H1 (cell line): Measurements from ENCODE around the gene NF1. TPM values are rescaled to one million over a fixed set of nuclear protein-coding genes. Genes with fewer than 3 reads are reported as not detected.
"Not testable (repeated sequence)": the region's sequence is repeated elsewhere in the genome, so short reads cannot be mapped to it uniquely, and the experiment has no call there.

Source experiments
- CTCF ChIA-PET: fragments of 300-600 bp; sonication (Branson Sonifier 250); formaldehyde crosslinking; loops from one replicate; lab custom pipeline; 2021; ENCODE audit not compliant: partially characterized antibody; lab: Charles Lee
- POLR2A ChIA-PET: fragments of 300-600 bp; sonication (Branson Sonifier 250); formaldehyde crosslinking; loops from one replicate; lab custom pipeline; 2021; ENCODE audit warnings: inconsistent platforms; ENCODE audit not compliant: partially characterized antibody; lab: Charles Lee
- DNase-seq, 2 experiments: peaks; one replicate each; pipeline versions ENCODE4 v3.0.0 to v3.0.0-alpha.2; 2010 to 2022; ENCODE audit warnings: low spot score in 2 of 2, low read depth in 1 of 2, mixed read lengths in 1 of 2
- FAIRE-seq: peaks from 2 replicates; lab custom pipeline; 2011; peaks lifted over from hg19 to GRCh38; lab: Jason Lieb, UNC
- H2AFZ ChIP-seq: 2 replicates; pipeline ENCODE4 v1.8.1; 2012; ENCODE audit warnings: low read length, inconsistent platforms
- H2AK5ac ChIP-seq: 2 replicates; pipeline ENCODE4 v1.6.1; 2013; ENCODE audit warnings: low read depth, low read length
- H2BK120ac ChIP-seq: replicated peaks from 2 replicates; pipeline ENCODE3; 2013; ENCODE audit warnings: low read depth, low read length, inconsistent platforms
- H2BK12ac ChIP-seq: 2 replicates; pipeline ENCODE4 v1.6.1; 2013; ENCODE audit warnings: low read depth, low read length
- H2BK15ac ChIP-seq: 2 replicates; pipeline ENCODE4 v1.6.1; 2013; ENCODE audit warnings: low read length
- H2BK20ac ChIP-seq: 2 replicates; pipeline ENCODE4 v1.6.1; 2013; ENCODE audit warnings: low read length
- H2BK5ac ChIP-seq: 2 replicates; pipeline ENCODE4 v1.6.1; 2013; ENCODE audit warnings: low read depth, low read length
- H3K14ac ChIP-seq: 2 replicates; pipeline ENCODE4 v1.6.1; 2013; ENCODE audit warnings: inconsistent platforms; ENCODE audit not compliant: insufficient read length
- H3K18ac ChIP-seq: 2 replicates; pipeline ENCODE4 v1.6.1; 2013; ENCODE audit warnings: low read length; ENCODE audit errors: extremely low read depth
- H3K23ac ChIP-seq: 2 replicates; pipeline ENCODE4 v1.6.1; 2013; ENCODE audit warnings: inconsistent platforms; ENCODE audit not compliant: insufficient read length
- H3K23me2 ChIP-seq: 2 replicates; pipeline ENCODE4 v1.6.1; 2013; ENCODE audit warnings: low read depth, low read length
- H3K27ac ChIP-seq: 2 replicates; pipeline ENCODE4 v1.6.1; 2011; ENCODE audit warnings: low read depth, low read length, inconsistent platforms
- H3K27me3 ChIP-seq, 4 experiments: replicated peaks in 1 of 4; 1 replicate in 1 of 4; 2 replicates in 3 of 4; pipeline versions ENCODE4 v1.6.1 to v1.8.1; 2011 to 2013; ENCODE audit warnings: low read length in 3 of 4, mild to moderate bottlenecking in 3 of 4, inconsistent platforms in 2 of 4, mixed read lengths in 2 of 4, moderate library complexity in 1 of 4; ENCODE audit not compliant: control insufficient read depth in 3 of 4, insufficient read depth in 3 of 4; ENCODE audit errors: extremely low read depth in 1 of 4
- H3K36me3 ChIP-seq, 4 experiments: 2 replicates each; pipeline versions ENCODE4 v1.6.1 to v1.8.1; 2011 to 2013; ENCODE audit warnings: mild to moderate bottlenecking in 4 of 4, low read length in 3 of 4, moderate library complexity in 2 of 4, control low read depth in 1 of 4, inconsistent platforms in 1 of 4; ENCODE audit not compliant: insufficient read depth in 4 of 4, control insufficient read depth in 2 of 4
- H3K4ac ChIP-seq: replicated peaks from 2 replicates; pipeline ENCODE3; 2013; ENCODE audit warnings: low read length, low read depth, mixed read lengths, inconsistent platforms; ENCODE audit not compliant: insufficient read length
- H3K4me1 ChIP-seq, 4 experiments: replicated peaks in 1 of 4; 1 replicate in 1 of 4; 2 replicates in 3 of 4; pipeline versions ENCODE4 v1.6.1 to v1.8.1; 2011 to 2013; ENCODE audit warnings: low read length in 3 of 4, inconsistent platforms in 2 of 4, mixed read lengths in 1 of 4; ENCODE audit not compliant: insufficient read depth in 4 of 4, control insufficient read depth in 3 of 4
- H3K4me2 ChIP-seq, 2 experiments: 2 replicates each; pipeline versions ENCODE4 v1.6.1 to v1.8.1; 2011 to 2013; ENCODE audit warnings: low read depth in 2 of 2, low read length in 2 of 2, control low read depth in 1 of 2, inconsistent platforms in 1 of 2, mild to moderate bottlenecking in 1 of 2; ENCODE audit not compliant: insufficient read depth in 1 of 2
- H3K4me3 ChIP-seq, 4 experiments: fragments of 200-600, 300-600 bp in 1 of 4; sonication (generic), shearing (Covaris generic), sonication (Bioruptor Twin) in 1 of 4; 2 replicates each; pipeline versions ENCODE4 v1.5.1 to v1.8.1; 2011 to 2016; ENCODE audit warnings: low read length in 4 of 4, low read depth in 3 of 4, control low read depth in 2 of 4, inconsistent platforms in 2 of 4, mild to moderate bottlenecking in 2 of 4, mixed read lengths in 1 of 4, moderate library complexity in 1 of 4; ENCODE audit not compliant: insufficient read depth in 2 of 4; ENCODE audit errors: extremely low read depth in 1 of 4
- H3K56ac ChIP-seq: replicated peaks from 2 replicates; pipeline ENCODE3; 2013; ENCODE audit warnings: low read depth, mild to moderate bottlenecking, mixed read lengths, low read length, inconsistent platforms; ENCODE audit not compliant: insufficient read length
- H3K79me1 ChIP-seq: 2 replicates; pipeline ENCODE4 v1.6.1; 2013; ENCODE audit warnings: low read depth, low read length, control low read depth
- H3K79me2 ChIP-seq, 2 experiments: 2 replicates each; pipeline versions ENCODE4 v1.6.1 to v1.8.1; 2012 to 2013; ENCODE audit warnings: low read length in 2 of 2, mild to moderate bottlenecking in 2 of 2, inconsistent platforms in 1 of 2; ENCODE audit not compliant: insufficient read depth in 2 of 2, control insufficient read depth in 1 of 2
- H3K9ac ChIP-seq, 4 experiments: replicated peaks in 1 of 4; 1 replicate in 1 of 4; 2 replicates in 3 of 4; pipeline versions ENCODE4 v1.6.1 to v1.8.1; 2011 to 2013; ENCODE audit warnings: low read depth in 3 of 4, low read length in 3 of 4, control low read depth in 2 of 4, mild to moderate bottlenecking in 2 of 4, moderate library complexity in 2 of 4, inconsistent platforms in 1 of 4; ENCODE audit errors: extremely low read depth in 1 of 4
- H3K9me3 ChIP-seq, 2 experiments: 2 replicates each; pipeline versions ENCODE4 v1.6.1 to v1.8.1; 2012 to 2013; ENCODE audit warnings: mild to moderate bottlenecking in 2 of 2, moderate library complexity in 2 of 2, control low read depth in 1 of 2, inconsistent platforms in 1 of 2, low read depth in 1 of 2, low read length in 1 of 2, mixed read lengths in 1 of 2; ENCODE audit not compliant: insufficient read depth in 2 of 2
- H4K20me1 ChIP-seq, 2 experiments: replicated peaks in 1 of 2; 2 replicates each; pipeline versions ENCODE3 to v1.8.1; 2011 to 2013; ENCODE audit warnings: inconsistent platforms in 2 of 2, low read length in 2 of 2, mild to moderate bottlenecking in 1 of 2; ENCODE audit not compliant: insufficient read depth in 2 of 2, control insufficient read depth in 1 of 2
- H4K5ac ChIP-seq: 2 replicates; pipeline ENCODE4 v1.6.1; 2013; ENCODE audit warnings: low read length, low read depth, mixed read lengths, inconsistent platforms; ENCODE audit not compliant: insufficient read length
- H4K8ac ChIP-seq: 2 replicates; pipeline ENCODE4 v1.8.0; 2013; ENCODE audit warnings: mild to moderate bottlenecking, moderate library complexity, low read length, inconsistent platforms; ENCODE audit not compliant: insufficient read depth; ENCODE audit errors: extremely low read depth
- H4K91ac ChIP-seq: replicated peaks from 2 replicates; pipeline ENCODE3; 2013; ENCODE audit warnings: low read length, mixed read lengths, inconsistent platforms; ENCODE audit not compliant: insufficient read length
- CTCF ChIP-seq, 3 experiments: IDR thresholded peaks; 1 replicate in 2 of 3; 2 replicates in 1 of 3; pipeline versions ENCODE4 v1.5.1 to v1.6.1; 2011; ENCODE audit warnings: low read length in 3 of 3, mild to moderate bottlenecking in 3 of 3, inconsistent platforms in 2 of 3, low read depth in 1 of 3, moderate library complexity in 1 of 3; ENCODE audit not compliant: insufficient read depth in 1 of 3; ENCODE audit errors: control extremely low read depth in 1 of 3
- RAD21 ChIP-seq, 2 experiments: IDR thresholded peaks in 1 of 2; conservative IDR thresholded peaks in 1 of 2; 2 replicates each; pipeline ENCODE4 v1.6.1; 2011; ENCODE audit warnings: low read depth in 2 of 2, low read length in 2 of 2, improper control_type of control experiment in 1 of 2, inconsistent platforms in 1 of 2, mild to moderate bottlenecking in 1 of 2, moderate library complexity in 1 of 2
- WGBS, 2 experiments: shearing (Covaris generic) in 1 of 2; methylation state at CpG; one replicate each; pipeline versions ENCODE4 v1.1.6 to v1.1.7; 2013 to 2015; ENCODE audit warnings: low lambda C conversion rate in 2 of 2, mixed read lengths in 2 of 2, inconsistent platforms in 1 of 2, low coverage in 1 of 2, missing lambda C conversion rate in 1 of 2; ENCODE audit not compliant: insufficient replicate concordance in 2 of 2, insufficient coverage in 1 of 2, insufficient read length in 1 of 2; ENCODE audit errors: extremely low coverage in 1 of 2, missing lambda C conversion rate in 1 of 2; 5-methylcytosine and 5-hydroxymethylcytosine counted together
- polyA plus RNA-seq, 7 experiments: library from polyadenylated mRNA; depleted of rRNA in 3 of 7; stranded (reverse) in 5 of 7; unstranded in 2 of 7; fragments of >200 nt in 5 of 7; fragments of 200-250 nt in 2 of 7; gene quantifications; 1 replicate in 5 of 7; 2 replicates in 1 of 7; 4 replicates in 1 of 7; pipeline versions ENCODE4 v1.2.1 to v1.2.3, GENCODE V29; 2011 to 2013; ENCODE audit warnings: missing spikeins in 2 of 7, mixed read lengths in 2 of 7
- total RNA-seq: library from RNA; stranded (reverse); fragmentation: NEBNext Ultra II Directional; extraction: Animal tissue kit (Norgen Biotek cat#: 25700); gene quantifications from 2 replicates; pipeline ENCODE4 v1.2.1, GENCODE V29; 2021

NF1 gene
- total and polyA plus RNA-seq, 2 of the 8 experiments (the other 6 are each of a cell fraction or from before 2014, with no cell fraction given), result 19.3 to 29.6 TPM

- H3K79me1 ChIP-seq, H2AK5ac ChIP-seq, FAIRE-seq, H3K27ac ChIP-seq, H3K4me2 ChIP-seq, H3K18ac ChIP-seq, H3K9ac ChIP-seq, H2BK5ac ChIP-seq, H4K5ac ChIP-seq, DNase-seq, H3K23me2 ChIP-seq, POLR2A ChIA-PET, H3K79me2 ChIP-seq, H3K36me3 ChIP-seq, H2AFZ ChIP-seq, H3K14ac ChIP-seq, H3K56ac ChIP-seq, H3K27me3 ChIP-seq, H2BK15ac ChIP-seq, H3K23ac ChIP-seq, H3K4me1 ChIP-seq, H2BK20ac ChIP-seq, H3K4ac ChIP-seq, H2BK120ac ChIP-seq, H4K20me1 ChIP-seq, H4K91ac ChIP-seq, H3K9me3 ChIP-seq, H4K8ac ChIP-seq, H3K4me3 ChIP-seq, H2BK12ac ChIP-seq: not testable (repeated sequence)
- 94% methylated on average over 6 of the region's 6 CpGs; no CpG with 5 or more reads in 1 of the 2 experiments for WGBS, 2 experiments
- CTCF ChIA-PET, result interaction anchor here (0.8 to 1.2 kb wide), 3 partner anchors 11 to 375 kb away, joined by 3 to 4 read pairs (median 3); no protein-coding TSS in a partner anchor
- TF ChIP-seq RAD21 (IDR thresholded peaks at IDR 0.05 in 1 of 2, conservative IDR thresholded peaks at IDR 0.05 in 1 of 2; ENCODE audit: low read depth in 2 of 2, low read length in 2 of 2) (peak in 1 of 2 experiments; percentile 36; a peak in 2 of 4 replicates), CTCF (IDR thresholded peaks at IDR 0.05; ENCODE audit: control extremely low read depth in 1 of 3, insufficient read depth in 1 of 3, low read depth in 1 of 3, low read length in 3 of 3) (peak in 1 of 3 experiments; percentile 19; a peak in 1 of 4 replicates)
Observed at GRCh38 chr17:31383488-31383887, 288.7 kb downstream of the NF1 start.
